Activated CD4-positive, CD25-positive, alpha-beta regulatory T cell treated with anti-CD3 and anti-CD28 coated beads, Interleukin-2, amount 50 U/mL, for 72 hours (primary cell): ENCODE measurements around the gene PTPRU.

Source experiments
- DNase-seq: peaks from one replicate; pipeline ENCODE4 v3.0.0; 2021

The PTPRU gene

DNA sequence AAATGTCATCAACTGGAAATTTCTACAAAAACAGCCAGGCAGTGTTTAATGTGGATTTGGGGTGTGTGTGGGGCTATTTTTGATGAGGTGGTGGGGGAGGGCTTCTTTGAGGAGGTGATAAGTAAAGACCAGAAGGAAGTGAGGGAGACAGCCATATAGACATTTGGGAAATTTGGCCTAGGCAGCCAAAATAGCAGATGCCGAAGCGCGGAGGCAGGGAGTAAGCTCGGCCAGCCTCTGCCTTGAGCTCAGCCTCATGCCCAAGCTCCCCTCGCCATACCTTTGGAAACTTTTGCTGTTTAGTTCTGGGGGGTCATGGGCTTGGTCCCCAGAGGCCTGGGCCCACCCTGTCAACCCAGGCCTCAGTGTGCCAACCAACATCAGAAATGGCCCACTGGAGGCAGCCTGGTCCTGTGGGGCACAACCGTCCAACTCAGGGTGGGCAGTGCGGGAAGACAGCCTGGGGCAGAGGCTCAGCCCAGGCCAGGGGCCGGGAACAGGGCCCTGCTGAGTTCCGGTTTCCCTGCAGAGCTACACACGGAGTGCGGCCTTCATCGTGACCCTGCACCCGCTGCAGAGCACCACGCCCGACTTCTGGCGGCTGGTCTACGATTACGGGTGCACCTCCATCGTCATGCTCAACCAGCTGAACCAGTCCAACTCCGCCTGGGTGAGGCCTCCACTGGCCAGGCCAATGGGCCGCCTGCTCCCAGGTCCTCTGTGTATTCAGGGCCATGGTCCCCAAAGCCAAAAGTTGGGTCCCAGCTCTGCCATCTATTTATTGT is 84.0 kb downstream of the PTPRU start:
- no peak for DNase-seq

DNA sequence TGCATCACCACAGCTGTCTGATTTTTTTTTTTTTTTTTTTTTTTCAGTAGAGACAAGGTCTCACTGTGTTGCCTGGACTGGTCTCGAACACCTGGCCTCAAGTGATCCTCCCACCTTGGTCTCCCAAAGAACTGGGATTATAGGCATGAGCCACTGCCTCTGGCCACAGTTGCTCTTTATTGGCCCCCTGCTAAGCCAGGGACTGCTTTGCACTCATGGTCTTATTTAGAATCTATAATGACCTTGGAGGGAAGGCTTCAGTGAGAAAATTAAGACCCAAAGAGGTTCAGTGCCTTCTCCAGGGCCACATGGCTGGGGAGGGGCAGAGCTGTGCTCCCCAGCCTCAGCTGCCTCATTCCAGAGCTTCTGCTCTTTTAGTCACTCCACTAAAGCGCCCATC is 84.9 kb downstream of the PTPRU start:
- DNase-seq, result no peak

DNA sequence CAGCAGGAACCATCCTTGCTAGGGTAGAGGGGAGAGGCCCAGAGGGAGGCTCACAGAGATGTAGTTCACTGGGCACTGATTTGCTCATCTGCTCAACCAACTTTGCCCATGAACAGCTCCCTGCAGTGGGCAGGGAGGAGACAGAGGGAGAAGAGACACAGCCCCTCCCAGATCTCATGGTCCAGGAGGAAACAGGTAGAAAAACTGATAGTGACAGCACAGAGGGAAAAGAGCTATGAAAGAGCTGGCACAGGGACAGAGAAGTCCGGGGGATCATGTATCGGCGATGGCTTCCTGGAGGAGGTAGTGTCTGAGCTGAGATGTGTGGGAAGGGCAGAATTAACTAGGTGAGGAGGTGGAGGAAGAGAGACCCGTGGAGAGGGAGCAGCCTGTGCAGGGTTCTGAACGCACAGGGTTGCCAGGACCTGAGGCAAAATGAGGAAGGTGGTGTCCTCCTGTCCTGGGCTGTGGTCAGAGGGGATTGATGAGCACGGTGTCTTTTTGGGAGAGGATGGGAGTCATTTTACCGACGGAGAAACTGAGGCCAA is 85.9 kb downstream of the PTPRU start:
- no peak for DNase-seq

DNA sequence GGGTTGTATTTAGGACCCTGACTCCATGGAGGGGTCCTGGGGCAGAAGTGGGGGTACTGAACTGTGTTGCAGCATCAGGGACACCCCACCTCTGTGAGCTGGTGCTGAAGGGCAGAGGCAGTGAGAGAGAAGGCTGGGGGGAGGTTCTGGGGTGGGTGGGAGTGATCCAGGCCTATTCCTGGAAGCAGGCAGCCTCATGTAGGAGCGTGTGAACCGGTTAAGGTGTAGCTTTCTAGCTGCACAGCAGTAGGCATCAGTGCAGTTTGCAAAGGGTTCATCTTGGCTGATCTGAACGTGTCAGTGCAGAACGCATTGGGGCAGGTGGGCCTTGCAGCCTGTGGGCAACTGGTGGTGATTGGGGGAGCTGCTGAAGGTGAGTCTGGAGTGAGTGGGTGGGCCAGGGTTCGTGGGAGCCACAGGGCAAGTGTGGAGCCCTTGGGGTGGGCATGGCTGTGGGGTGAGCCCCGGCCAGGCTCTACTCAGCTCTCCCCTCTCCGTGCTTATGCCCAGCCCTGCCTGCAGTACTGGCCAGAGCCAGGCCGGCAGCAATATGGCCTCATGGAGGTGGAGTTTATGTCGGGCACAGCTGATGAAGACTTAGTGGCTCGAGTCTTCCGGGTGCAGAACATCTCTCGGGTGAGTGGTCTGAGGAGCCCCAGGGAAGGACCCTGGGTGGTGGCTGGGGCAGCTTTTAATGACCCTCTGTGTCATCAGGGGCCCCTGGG is 86.7 kb downstream of the PTPRU start:
- DNase-seq, result no peak

DNA sequence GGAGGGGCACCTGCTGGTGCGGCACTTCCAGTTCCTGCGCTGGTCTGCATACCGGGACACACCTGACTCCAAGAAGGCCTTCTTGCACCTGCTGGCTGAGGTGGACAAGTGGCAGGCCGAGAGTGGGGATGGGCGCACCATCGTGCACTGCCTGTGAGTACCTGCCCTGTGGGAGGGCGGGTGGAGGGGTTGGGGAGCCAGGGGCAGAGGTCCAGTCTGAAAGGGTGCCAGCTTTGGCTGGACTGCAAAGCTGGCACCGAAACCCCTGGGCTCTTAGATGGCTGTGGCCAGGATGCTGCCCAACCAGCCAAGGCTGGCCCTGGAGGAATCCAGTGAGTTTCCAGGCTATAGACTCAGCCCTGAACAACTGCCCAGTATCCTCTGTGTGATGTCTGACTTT is 87.3 kb downstream of the PTPRU start:
- no peak for DNase-seq

DNA sequence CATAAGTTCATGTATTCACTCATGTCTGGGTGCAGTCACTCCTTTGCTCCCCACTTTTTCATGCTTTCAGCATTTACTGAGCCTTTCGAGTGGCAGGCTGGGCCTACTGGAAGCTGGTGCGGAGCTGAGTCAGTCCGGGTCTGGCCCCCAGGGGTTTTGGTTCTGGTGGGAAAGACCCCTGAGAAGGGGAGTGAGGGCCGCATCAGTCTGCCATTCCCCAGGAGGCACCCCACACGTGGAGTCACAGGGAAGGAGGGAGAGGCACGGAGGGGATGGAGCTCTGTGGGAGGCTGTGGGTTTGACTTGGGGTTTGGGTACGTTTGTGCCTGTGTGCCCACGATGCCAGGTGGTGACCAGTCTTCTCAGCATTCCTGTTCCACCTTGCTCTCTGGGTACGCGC is 87.9 kb downstream of the PTPRU start:
- no peak for DNase-seq

DNA sequence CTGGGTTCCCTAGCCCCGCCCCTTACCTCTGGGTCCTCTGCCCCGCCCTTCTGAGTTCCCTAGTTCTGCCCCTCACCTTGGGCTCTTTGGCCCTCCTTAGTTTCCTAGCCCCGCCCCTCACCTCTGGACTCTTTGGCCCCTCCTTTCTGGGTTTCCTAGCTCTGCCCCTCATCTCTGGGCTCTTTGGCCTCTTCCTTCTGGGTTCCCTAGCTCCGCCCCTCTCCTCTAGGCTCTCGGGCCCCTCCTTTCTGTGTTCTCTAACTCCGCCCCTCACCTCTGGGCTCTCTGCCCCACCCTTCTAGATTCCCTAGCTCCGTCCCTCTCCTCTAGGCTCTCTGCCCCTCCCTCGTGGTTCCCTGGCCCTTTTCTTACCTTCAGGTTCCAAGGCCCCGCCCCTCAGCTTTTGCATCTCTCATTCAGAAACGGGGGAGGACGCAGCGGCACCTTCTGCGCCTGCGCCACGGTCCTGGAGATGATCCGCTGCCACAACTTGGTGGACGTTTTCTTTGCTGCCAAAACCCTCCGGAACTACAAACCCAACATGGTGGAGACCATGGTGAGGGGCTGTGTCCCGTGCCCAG is 88.5 kb downstream of the PTPRU start:
- no peak for DNase-seq

DNA sequence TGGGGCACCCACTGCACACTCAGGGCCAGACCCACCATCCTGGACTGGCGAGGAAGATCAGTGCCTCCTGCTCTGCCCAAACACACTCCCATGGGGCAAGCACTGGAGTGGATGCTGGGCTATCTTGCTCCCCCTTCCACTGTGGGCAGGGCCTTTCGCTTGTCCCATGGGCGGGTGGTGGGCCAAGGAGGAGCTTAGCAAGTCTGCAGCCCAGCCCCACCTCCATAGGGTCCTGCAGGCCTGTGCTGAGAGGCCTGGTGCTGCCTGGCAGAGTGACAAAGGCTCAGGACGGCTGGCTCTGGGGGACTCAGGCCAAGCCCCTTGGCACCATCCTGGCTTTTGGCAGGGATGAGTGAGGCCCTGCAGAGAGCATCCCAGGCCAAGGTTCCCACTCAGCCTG is 89.4 kb downstream of the PTPRU start:
- DNase-seq, result no peak

DNA sequence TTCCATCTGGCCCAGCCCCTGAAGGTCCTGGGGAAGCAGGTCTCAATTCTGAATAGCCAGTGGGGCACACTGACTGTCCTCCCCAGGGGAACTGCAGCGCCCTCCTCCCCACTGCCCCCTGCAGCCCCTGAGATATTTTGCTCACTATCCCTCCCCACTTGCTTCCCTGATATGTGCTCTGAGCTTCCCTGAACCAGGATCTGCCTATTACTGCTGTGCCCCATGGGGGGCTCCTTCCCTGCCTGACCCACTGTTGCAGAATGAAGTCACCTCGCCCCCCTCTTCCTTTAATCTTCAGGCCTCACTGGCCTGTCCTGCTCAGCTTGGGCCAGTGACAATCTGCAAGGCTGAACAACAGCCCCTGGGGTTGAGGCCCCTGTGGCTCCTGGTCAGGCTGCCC is 89.8 kb downstream of the PTPRU start:
- DNase-seq, result no peak

DNA sequence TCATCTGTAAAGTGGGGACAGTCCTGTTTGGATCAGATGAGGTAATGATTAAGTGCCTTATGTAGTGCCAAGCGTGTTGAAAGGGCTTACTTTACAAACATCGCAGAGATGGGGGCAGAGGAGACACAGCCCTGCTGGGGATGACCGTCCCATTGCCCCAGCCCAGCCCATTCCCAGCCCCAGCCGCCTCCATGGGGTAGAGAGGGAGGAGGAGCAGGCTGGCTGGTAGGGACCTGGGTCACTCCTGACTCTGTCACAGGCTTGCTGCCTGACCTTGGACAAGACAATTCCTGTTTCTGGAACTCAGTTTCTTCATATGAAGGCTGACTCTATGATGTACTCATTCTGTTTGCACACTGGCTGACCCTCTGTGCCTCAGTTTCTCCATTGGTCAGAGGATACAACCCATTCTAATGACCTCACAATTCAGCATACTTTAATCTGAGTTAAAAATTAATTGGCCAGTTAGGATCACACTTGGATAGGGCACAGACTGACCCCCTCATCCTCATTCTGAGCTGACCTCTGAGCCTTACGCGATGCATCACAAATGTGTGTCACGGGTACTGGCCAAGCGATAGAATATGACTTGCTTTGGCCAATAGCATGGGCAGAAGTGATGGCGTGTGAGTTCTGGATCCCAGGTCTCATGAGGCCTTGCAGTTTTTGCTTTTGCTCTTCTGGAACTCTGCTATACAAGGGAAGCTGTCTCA is 91.1 kb downstream of the PTPRU start:
- DNase-seq, result no peak

DNA sequence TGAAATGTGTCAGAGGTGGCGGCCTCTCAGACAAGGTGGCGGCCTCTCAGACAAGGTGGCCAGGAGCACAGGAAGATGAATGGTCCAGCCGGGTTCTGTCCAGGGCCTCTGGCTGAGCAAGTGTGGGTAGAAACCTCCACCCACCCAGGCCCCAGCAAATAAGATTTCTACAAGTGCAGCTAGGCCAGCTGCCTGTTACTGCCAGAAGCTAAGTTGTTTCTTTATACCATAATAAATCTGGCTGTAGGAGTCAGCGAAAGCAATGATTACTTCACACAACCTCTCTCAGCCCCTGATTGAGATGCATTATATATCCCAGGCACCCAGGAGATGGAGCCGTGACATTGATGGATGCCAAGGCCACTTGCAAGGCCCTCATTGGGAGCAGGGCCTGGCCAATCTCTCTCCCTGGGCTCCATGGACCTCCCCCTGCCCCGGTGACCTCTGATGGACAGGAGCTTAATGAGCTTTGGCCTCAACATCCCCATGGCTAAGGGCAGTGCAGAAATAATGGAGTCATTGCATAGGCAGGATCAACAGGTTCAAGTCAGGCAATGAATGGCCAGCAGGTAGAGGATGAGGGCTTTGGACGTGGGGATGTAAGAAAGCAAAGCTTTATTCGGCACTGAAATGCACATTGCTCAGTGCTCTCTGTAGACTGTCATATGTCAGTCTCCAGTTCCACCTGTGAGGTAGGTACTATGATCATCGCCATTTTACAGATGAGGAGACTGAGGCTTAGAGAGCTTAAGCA is 92.9 kb downstream of the PTPRU start:
- no peak for DNase-seq

DNA sequence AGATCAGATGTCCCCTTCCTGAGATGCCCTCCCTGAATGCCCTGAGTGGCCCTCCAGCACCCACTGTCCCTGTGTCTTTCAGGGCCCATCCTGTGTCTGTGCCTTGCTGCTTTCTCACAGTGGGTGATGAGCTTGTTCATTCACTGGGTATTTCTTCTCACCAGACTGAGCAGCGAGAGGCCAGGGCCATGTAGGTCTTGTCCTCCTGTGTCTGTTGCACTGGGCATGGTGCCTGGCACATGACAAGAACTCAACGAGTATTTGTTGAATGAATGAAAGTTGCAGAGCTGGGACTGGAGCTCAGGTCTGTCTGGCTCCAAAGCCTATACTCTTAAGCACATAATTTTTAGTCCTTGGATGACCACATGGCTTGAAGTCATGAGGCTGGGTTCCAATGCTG is 93.8 kb downstream of the PTPRU start:
- no peak for DNase-seq

DNA sequence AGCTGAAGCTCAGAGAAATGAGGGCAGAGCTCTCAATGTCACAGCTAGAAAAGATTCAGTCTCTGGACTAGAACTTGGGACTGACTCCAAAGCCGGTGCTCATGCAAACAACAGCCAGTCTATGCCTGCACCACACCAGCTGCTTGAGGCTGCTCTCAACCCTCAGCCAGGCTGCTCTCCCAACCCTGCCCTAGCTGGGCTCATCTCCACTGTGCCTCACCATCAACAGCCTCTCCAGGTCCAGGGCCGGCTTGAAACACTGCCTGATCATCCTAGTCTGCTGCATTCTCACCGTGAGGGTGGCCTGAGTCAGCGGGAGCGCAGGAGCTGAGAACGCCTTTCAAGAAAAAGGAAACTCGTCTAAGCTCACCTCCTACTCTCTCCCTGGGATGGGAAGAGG is 94.5 kb downstream of the PTPRU start:
- no peak for DNase-seq

DNA sequence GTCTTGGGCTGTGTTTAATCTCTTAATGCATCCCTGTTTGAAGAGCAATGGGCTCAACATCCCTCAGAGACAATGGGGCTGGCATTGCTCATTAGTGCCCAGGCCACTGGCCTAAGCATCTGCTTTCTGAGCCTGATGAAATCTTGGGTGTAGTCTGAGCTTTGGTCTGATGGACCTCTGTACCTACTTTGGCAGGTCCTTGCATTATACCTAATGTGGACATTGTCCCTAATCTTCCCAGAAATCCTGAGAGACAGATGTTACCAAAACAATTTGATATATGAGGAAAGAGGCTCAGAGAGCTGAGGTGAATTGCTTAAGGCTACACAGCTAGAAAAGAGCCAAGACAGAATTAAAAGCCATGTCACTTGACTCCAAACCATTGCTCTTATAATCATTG is 95.0 kb downstream of the PTPRU start:
- no peak for DNase-seq

DNA sequence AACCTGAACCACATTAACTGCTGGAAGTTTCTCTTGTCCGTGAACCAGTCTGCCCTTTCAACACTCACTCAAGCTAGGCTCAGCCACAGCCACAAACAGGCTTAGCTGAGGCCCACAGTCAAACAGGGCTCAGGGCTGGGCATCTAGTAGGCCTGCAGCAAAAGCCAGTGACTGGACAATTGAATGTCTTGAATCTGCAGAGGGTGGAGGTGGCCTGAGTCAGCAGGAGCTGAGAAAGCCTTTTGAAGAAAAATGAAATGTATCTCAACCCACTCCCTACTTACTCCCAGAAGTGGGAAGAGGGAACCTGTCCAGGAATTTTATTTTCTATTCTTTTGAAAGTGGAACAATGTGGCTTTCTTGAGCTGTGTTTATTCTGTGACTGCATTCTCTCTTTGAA is 95.4 kb downstream of the PTPRU start:
- DNase-seq, result no peak

DNA sequence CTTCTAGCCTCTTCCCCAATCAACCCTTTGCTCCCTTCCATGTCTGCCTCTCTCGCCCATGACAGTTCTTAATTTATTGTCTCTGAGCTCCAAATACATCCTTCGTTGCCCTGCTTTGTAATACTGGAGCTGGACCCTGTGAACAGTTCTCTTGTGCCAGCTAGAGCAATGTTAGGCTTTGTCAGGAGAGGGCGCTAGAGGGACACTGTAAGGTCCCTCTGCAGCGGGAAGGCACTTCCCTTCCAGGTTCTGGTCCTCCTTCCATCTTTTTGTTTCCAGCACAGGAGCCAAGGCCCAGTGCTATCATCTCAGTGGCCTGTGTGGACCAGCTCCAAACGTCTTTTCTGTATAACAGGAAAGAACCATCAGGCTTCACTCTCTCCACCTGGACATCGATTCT is 95.9 kb downstream of the PTPRU start:
- no peak for DNase-seq

DNA sequence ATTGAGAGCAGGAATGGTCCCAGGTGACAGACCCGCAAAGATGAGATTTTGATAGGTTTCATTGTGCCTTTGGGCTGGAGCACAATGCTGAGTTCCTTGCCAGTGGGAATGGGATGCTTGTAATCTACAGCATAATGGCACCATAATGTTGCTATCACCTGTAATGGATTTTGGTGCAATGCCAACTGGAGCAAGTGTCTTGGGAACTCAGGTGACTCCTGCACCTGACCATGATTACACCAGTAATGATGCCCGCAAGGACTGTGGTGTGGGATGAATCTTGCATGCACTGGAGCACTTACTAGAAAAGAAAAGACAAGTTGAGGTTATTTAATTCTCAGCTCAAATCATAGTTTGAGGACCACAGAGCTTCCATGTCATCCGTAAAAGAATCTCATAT is 96.7 kb downstream of the PTPRU start:
- DNase-seq, result no peak

DNA sequence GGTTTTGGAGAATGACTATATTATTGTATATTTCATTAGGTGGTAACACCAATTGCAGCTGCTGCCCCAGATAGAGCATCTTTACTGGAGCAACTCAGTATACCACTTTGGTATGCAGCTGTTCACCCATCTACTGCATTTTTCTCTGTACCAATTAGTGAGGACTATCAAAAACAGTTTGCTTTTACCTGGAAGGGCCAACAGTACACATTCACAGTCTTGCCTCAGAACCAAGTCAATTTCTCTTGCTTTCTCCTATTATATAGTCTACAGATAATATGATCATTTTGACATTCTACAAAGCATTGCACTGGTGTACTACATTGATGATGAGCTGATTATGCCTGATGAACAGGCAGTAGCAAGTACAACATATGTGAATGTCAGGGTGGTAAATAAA is 99.3 kb downstream of the PTPRU start:
- no peak for DNase-seq

DNA sequence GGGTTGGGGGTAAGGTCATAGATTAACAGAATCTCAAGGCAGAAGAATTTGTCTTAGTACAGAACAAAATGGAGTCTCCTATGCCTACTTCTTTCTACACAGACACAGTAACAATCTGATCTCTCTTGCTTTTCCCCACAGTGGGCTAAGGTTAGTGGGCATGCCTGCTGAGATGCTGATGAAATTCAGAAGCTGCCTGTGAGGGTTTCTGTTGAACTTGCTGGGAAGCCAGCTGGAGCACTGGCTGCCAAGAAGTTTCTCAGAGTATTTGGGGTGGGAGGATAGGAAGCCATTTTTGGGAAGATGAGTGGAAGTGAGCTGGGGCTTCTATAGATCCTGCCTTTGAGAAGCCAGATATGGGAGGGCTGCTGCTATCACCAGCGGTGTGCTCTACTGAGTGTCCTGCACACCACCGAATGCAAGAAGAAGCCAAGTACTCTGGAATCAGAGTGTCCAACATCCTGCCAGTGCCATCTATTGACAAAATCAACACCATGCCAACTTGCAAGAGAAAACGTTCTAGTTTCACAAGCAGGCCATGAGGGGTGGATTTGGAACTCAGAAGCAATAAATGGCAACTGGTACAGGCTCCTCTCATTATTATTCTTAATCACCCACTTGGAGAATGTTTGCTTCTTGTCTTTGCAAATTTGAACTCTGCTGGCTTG is 102.7 kb downstream of the PTPRU start:
- DNase-seq, result no peak

DNA sequence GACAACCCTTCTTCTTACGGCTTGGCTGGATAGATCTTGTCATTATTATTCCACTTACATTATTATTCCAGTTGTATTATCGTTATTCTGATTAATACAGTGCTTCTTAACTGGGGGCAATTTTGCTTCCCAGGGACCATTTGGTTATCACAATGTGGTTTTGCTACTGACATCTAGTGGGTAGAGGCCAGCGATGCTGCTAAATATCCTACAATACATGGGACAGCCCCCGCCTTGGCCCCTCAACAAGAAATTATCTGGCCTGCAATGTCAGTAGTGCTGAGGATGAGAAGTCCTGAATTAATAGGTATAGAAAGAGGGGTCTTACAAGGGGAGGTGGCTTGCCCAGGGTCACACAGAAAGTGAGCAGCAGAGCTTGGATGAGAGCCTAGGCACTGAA is 105.6 kb downstream of the PTPRU start:
- DNase-seq, result no peak

DNA sequence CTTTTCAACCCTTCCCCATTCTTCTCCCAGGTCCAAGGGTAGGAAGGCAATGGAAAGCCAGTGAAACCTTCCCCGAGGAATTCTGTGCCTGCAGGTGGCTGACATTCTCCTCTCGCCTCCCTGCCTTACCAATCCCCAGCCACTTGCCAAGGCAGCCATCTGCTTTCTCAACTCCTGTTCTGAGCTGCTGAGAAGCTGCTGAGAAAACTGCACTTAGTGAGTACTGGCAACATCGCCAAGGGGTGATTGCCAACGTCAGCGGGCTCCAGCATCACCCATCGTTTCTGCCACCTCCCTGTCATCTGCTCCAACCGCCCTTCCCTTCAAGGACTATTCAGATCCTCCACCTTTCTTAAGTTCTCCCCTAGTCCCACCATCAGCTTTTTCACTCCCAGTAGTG is 106.0 kb downstream of the PTPRU start:
- no peak for DNase-seq

DNA sequence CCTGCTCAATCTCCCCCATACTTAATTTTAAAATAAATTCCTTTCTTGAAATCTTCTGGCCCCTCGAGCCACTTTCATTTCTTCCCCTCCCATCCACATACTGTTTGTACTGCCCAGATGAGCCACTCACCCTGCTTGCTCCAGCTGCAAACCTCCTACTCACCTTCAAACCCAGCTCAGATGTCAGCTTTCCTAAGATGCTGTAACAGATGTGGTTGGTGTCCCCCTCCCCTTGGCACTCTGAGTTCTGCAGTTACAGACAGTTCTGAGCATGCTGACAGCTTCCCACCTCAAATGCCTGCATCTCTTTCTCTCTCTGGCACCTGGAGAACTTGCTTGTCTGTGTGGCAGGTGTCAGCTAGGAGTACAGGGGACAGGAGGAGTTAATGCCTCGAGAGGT is 106.7 kb downstream of the PTPRU start:
- DNase-seq, result no peak
